Activated B cell treated with CpG ODN at 0.5 μM for 24 hours (primary cell): ENCODE data around the gene CLEC17A. TPM values are rescaled to one million over a fixed set of nuclear protein-coding genes. Genes with fewer than 3 reads are reported as not detected.
"Not testable (repeated sequence)": the region's sequence is repeated elsewhere in the genome, so short reads cannot be mapped to it uniquely, and the experiment has no call there.

Experiments
- ATAC-seq: fragments of 200-7000 bp; cut with Tn5 transposase; one replicate; pipeline ENCODE4 v1.10.0; 2021; ENCODE audit warnings: low read depth, mild to moderate bottlenecking, moderate library complexity
- CTCF ChIA-PET: fragments of 350-600 bp; sonication (Branson Sonifier 250); formaldehyde crosslinking; loops from one replicate; lab custom pipeline; 2021; ENCODE audit warnings: antibody characterized with exemption; lab: Charles Lee
- POLR2A ChIA-PET: fragments of 350-600 bp; sonication (Branson Sonifier 250); formaldehyde crosslinking; loops from one replicate; lab custom pipeline; 2021; ENCODE audit warnings: antibody characterized with exemption; lab: Charles Lee
- DNase-seq: peaks from one replicate; pipeline ENCODE4 v3.0.0; 2022
- H3K27ac Mint-ChIP-seq: one replicate; pipeline ENCODE4 v1.8.0; 2020; ENCODE audit warnings: mixed read lengths
- H3K27me3 Mint-ChIP-seq: one replicate; pipeline ENCODE4 v1.8.0; 2021; ENCODE audit warnings: mixed read lengths
- H3K36me3 Mint-ChIP-seq: one replicate; pipeline ENCODE4 v1.8.0; 2021; ENCODE audit warnings: low read depth, mixed read lengths
- H3K4me1 Mint-ChIP-seq: one replicate; pipeline ENCODE4 v1.8.0; 2021; ENCODE audit warnings: mixed read lengths
- H3K4me3 Mint-ChIP-seq: one replicate; pipeline ENCODE4 v1.8.0; 2020; ENCODE audit warnings: mild to moderate bottlenecking, mixed read lengths
- H3K9me3 Mint-ChIP-seq: one replicate; pipeline ENCODE4 v1.8.0; 2020; ENCODE audit warnings: mixed read lengths
- CTCF ChIP-seq: fragments of 200-600 bp; IDR thresholded peaks from one replicate; pipeline ENCODE4 v1.8.0; 2022; ENCODE audit warnings: antibody characterized with exemption, mild to moderate bottlenecking
- intact Hi-C: fragments of 100-400 bp; cut with micrococcal nuclease; formaldehyde crosslinking; loops from one replicate; pipeline ENCODE4 v1.15.1; 2024
- total RNA-seq: library from RNA; stranded (reverse); gene quantifications from 2 replicates; pipeline ENCODE4 v1.2.3, GENCODE V29; 2022

Gene CLEC17A
- total RNA-seq, 1 donor from 2014 or later, result 123 TPM

- Mint-ChIP-seq H3K27ac (no peak overlapping the region), H3K4me3 (no peak overlapping the region), H3K36me3 (peaks cover 21% of the 10 kb centered on the region), H3K9me3 (no peaks in the 10 kb centered on the region), H3K4me1 (peaks cover 10% of the 10 kb centered on the region), H3K27me3 (no peaks in the 10 kb centered on the region)
- intact Hi-C loops, result no loop called here
- ChIA-PET CTCF (no interaction called here), POLR2A (interaction anchor here (0.6 kb wide), 1 partner anchor 75 kb away, joined by 3 read pairs; no protein-coding TSS in a partner anchor)
- no peak for DNase-seq
- no peak for ATAC-seq
- TF ChIP-seq CTCF, result no peak
Measured at GRCh38 chr19:14561847-14562351, 21.0 kb upstream of the CLEC17A start.

GRCh38 chr19:14562660-14563589 is 20.0 kb upstream of the CLEC17A start:
- TF ChIP-seq CTCF, result no peak
- ATAC-seq, result no peak
- Mint-ChIP-seq H3K36me3 (peaks cover 31% of the 10 kb centered on the region), H3K9me3 (no peaks in the 10 kb centered on the region), H3K27ac (no peak overlapping the region), H3K4me1 (peaks cover 18% of the 10 kb centered on the region), H3K27me3 (no peaks in the 10 kb centered on the region), H3K4me3 (no peak overlapping the region)
- no peak for DNase-seq
- CTCF ChIA-PET, result no interaction called here
- intact Hi-C loops, result no loop called here
- POLR2A ChIA-PET, result interaction anchor here (0.6 kb wide), 1 partner anchor 74 kb away, joined by 3 read pairs; no protein-coding TSS in a partner anchor

DNA sequence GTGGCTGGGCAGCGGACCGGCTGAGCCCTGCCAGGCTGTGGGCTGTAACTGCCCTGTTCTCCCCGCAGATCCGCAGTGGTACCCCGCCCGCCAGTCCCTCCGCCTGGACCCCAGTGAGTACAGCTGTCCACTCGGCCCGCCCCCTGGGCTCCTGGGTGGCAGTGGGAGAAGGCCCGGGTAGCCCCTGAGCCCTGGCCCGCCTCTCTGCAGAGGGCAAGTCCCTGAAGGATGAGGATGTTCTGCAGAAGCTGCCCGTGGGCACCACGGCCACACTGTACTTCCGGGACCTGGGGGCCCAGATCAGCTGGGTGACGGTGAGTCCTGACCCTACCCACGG is 19.3 kb upstream of the CLEC17A start:
- Mint-ChIP-seq H3K4me3 (no peak overlapping the region), H3K27ac (no peak overlapping the region), H3K36me3 (peaks cover 36% of the 10 kb centered on the region), H3K9me3 (no peaks in the 10 kb centered on the region), H3K4me1 (peaks cover 18% of the 10 kb centered on the region), H3K27me3 (no peaks in the 10 kb centered on the region)
- POLR2A ChIA-PET, result no interaction called here
- no peak for ATAC-seq
- intact Hi-C loops, result no loop called here
- CTCF ChIA-PET, result no interaction called here
- no peak for TF ChIP-seq CTCF
- DNase-seq, result no peak

DNA sequence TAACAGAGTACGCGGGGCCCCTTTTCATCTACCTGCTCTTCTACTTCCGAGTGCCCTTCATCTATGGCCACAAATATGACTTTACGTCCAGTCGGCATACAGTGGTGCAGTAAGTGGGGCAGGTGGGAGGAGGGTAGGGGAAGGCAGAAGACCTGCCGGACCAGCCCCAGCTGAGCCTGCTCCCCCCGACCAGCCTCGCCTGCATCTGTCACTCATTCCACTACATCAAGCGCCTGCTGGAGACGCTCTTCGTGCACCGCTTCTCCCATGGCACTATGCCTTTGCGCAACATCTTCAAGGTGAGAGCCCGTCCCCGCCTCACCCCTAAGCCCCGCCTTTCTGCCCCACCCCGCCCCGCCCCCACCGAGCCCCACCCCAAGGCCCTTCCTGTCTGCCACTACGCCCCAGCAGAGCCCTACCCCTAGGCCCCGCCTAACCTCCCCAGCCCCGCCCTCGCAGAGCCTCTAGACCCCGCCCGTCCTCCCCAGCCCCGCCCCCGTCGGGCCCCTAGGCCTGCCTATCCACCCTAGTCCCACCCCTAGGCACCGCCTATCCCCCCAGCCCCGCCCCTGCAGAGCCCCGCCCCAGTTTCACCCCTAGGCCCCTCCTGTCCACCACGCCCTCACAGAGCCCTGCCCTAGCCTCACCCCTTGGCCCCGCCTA is 18.8 kb upstream of the CLEC17A start:
- CTCF ChIA-PET, result no interaction called here
- peak; percentile 77 for ATAC-seq
- DNase-seq, result no peak
- intact Hi-C loops, result no loop called here
- Mint-ChIP-seq H3K36me3 (peaks cover 40% of the 10 kb centered on the region), H3K4me1 (peaks cover 18% of the 10 kb centered on the region), H3K4me3 (no peak overlapping the region), H3K9me3 (no peaks in the 10 kb centered on the region), H3K27ac (no peak overlapping the region), H3K27me3 (no peaks in the 10 kb centered on the region)
- POLR2A ChIA-PET, result no interaction called here
- no peak for TF ChIP-seq CTCF

GRCh38 chr19:14564652-14565297 is 18.1 kb upstream of the CLEC17A start:
- Mint-ChIP-seq H3K4me1 (peaks cover 24% of the 10 kb centered on the region), H3K36me3 (peaks cover 40% of the 10 kb centered on the region)
- H3K9me3 Mint-ChIP-seq, H3K27me3 Mint-ChIP-seq, H3K27ac Mint-ChIP-seq, ATAC-seq, CTCF ChIA-PET, H3K4me3 Mint-ChIP-seq, DNase-seq, intact Hi-C loops: not testable (repeated sequence)
- POLR2A ChIA-PET, result interaction anchor here (0.6 kb wide), 1 partner anchor 36 kb away, joined by 3 read pairs; no protein-coding TSS in a partner anchor
